NK-92 (cell line): Measurements from ENCODE around the gene PACSIN3.
"Not testable (repeated sequence)": the region's sequence is repeated elsewhere in the genome, so short reads cannot be mapped to it uniquely, and the experiment has no call there.

Experiments used
- DNase-seq: peaks from one replicate; lab custom pipeline; 2025; ENCODE audit not compliant: unreplicated experiment; lab: John Stamatoyannopoulos, UW

The PACSIN3 gene

DNA sequence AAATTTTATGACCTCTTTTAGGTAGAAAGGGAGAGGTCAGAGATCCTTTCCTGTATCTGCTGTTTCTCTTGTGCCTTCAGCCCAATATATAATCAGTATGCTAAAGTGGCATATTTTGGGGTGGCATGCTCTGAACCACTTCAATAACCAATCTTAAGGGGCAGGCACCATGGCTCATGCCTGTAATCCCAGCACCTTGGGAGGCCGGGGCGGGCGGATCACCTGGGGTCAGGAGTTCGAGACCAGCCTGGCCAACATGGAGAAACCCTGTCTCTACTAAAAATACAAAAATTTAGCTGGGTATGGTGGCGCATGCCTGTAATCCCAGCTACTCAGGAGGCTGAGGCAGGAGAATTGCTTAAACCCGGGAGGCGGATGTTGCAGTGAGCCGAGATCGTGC, 11.9 kb upstream of the PACSIN3 start:
- not testable (repeated sequence) for DNase-seq

DNA sequence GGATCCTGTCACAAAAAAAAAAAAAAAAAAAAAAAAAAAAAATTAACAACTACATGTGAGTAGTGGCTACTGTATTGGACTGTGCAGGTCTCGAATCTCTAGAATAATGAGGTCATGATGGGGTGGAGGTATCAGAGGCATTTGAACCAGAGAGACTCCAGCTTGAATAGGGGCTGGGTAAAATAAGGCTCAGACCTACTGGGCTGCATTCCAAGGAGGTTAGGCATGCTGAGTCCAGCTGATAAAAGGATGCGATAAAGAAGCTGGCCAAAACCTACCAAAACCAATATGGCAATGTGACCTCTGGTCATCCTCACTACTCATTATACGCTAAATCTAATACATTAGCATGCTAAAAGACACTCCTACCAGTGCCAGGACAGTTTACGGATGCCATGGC, 5.9 kb upstream of the PACSIN3 start:
- DNase-seq, result no peak

DNA sequence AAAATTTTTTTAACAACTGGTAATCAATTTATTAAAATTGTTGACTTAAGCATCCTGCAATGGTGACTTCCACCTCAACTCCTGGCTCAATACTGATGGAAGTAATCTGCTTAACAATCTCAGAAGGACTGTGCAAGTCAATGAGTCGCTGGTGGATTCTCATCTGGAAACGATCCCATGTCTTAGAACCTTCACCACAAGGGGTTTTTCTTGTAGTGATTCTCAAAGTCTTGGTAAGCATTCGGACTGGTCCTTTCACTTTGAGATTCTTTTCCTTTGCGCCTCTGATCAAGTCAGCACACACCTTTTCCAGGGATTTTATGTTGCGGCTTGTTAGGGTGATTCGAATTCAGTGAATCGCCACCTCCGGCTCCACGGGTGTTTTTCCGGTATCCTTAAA, 4.9 kb upstream of the PACSIN3 start:
- DNase-seq, result not testable (repeated sequence)

DNA sequence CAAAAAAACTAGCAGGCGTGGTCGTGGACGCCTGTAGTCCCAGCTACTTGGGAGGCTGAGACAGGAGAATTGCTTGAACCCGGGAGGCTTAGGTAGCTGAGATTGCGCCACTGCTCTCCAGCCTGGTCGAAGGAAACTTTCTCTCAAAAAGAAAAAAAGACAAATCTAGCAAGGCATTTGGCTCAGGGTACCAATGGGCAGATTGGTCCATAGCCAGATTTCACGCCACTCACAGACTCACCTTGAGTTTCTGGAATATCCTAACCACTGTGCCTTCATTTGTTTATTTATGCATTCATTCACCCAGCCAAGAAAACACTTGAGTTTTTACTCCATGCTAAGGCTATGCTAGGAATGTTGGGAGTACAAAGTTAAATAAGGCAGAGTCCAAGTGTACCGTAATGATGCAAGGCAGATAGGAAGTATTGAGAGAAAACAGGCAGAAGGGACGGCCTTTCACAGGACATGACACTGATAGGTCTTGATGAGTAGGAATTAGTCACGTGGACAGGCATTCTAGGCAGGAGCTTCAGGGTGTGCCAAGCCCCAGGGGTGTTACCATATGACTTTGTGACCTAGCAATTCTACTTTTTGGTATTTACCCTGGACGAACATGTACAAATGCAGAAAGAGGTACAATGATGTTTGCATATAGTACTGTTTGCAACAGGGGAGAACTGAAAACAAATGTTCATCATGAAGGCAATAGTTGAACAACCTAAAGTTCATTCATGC, 3.0 kb upstream of the PACSIN3 start:
- no peak for DNase-seq

DNA sequence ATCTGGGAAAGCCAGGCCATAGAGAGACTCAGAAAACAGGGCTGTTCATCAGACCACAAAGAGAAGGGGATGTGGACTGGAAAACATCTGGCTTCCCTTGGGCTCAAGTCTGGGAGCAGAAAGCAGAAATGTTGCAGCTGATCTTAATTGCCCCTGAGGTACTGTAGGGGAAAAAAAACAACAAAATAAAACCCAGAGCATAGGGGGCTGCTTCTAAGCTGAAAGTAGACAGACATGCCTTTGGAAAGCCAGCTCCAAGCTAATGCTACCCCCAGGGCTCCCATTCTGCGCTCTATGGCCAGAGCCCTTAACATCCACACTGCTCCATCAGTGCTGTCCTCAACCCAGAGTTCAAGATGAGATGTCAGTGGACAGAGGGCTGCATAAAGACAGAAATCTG, 2.0 kb upstream of the PACSIN3 start:
- no peak for DNase-seq

DNA sequence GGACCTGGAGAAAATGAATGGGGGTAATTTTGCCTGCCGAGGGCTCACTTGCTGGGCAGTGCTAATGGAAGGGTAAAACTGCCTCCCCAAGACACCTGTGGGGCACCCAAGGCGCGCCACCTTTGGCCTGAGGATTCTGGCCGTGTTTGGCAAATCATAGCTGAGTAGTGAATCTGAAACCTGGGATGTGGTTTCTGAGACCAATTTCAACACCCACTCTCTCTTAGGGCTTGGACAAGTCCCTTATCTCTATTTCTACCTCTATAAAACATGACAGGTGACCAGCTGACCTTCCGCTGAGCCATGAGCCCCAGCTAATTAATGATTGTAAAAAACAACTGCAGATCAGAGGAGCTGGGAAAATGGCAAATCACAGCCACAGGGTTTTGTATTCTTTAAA, 1.5 kb upstream of the PACSIN3 start:
- no peak for DNase-seq

DNA sequence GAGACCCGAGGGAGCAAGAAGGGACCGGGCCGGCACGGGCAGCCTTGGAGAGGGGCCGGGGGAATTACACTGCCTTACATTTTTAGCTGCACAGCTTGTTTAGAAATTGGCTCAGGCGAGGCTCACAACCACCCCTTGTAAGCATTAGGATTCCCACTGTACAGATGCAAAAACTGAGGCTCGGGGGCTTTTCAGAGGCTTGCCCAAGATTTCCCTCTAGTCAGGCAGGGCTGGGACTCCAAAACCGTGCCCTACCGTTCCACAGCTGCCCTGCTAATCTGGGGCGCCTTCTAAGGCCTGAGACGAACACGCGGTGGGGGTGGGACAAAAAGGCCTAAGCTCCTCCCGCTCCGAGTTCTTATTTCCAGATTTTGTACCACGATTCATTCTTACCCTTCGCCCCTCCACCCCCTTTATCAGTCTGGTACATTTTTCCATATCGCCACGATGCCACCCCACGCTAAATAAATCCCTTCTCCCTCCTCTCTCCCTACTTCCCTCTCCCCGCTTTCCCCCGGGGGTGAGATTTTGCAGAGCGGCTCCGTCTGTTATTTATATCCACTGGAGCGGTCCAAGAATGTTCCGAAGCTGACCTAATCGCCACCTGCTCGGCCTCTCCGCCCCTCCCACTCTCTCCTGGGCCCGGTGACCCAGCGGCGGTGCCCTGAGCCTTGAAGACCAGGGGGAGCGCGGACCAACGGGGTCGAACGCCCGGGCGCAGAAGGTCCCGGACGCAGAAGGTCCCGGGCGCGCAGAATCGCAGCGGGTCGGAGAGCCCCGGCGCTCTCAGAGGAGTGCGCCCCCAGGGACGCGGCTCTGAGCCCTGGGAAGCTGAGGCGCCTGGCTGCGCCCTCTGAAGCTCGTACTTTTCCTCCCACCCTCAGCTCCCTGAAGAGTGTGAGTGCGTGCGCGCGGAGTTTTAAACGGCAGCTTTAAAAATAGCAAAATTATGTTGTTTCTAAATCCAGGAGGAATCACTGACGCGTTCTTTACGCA, 764 bp upstream of the PACSIN3 start:
- DNase-seq, result no peak

DNA sequence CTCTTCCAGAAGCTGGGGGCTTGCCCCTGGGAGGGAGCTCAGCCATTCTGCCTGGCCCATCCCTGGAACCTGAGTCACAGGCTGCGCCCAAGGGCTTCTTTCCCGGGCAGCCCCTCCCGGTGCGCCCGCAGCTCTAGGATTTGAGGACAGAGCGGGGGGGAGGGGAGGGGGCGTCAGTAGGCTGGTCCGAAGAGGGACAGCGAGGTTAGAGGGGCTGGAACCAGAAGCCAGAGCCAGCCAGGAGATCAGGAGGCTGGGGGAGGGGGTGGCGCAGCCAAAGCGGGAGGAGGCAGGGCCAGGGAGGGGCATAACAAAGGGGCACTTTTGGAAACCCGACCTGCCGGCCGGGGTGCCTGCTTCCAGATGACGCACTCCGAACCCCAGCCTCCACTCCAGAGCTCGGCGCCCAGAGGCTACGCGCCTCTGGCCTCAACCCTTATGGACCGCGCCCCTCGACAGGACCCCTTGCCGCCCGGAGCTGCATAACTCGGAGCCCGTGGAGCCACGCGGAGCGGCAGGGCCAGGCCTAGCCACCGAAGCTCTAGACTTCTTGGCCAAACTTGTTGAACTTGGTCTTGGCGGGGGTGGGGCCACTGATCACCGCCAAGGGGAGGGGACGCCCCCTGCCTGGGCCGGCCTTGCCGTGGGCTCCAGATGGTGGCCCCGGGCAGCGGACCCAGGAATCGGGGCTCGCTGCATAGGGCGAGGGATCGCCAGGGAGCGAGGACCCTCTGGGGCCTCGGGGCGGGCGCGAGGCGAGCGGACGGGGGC, 744 bp downstream of the PACSIN3 start:
- DNase-seq, result no peak

DNA sequence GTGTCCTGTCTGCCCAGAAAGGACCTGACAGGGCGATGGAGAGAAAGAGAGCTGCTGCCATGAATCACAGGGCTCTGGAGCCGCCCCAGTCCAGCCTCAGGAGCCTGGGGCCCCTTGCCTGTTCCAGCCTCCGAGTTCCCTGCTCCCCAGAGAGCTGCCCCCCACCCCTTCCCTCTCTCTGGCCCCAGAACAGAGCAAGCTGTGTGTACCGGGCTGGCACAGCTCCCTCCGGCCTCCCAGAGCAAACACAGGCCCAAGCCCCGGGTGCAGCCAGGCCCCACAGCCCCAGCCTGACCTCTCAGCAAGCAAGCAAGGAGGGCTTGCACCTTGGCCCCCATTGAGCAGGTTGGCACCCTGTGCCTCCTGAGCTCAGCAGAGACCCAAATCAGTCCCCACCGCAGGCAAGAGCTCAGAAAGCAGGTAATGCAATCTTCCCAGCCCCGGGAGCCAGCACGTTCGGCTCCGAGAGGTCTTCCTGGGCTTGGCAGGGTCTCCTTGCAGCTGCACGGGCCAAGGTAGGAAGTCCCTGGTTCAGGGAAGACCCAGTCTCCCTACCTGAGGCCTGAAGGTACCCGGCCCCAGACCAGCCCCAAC, 1.4 kb downstream of the PACSIN3 start:
- DNase-seq, result no peak

DNA sequence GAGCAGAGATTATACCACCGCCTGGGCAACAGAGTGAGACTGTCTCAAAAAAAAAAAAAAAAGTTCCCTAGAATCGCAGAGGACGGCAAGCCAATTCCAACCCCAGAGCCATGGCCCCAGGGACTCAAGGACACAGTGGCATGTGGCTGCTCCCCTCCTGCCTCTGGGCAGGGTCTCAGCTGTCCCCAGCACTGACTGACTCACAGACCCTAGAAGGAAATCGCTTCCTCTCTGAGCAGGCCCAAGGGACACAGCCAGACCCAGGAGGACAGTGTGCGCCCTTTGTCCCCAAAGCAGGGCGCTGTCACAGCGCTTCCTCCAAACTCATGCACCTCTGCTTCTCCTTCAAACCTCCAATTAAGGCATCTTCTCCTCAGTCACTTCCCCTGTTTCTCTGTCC, 2.3 kb downstream of the PACSIN3 start:
- no peak for DNase-seq

DNA sequence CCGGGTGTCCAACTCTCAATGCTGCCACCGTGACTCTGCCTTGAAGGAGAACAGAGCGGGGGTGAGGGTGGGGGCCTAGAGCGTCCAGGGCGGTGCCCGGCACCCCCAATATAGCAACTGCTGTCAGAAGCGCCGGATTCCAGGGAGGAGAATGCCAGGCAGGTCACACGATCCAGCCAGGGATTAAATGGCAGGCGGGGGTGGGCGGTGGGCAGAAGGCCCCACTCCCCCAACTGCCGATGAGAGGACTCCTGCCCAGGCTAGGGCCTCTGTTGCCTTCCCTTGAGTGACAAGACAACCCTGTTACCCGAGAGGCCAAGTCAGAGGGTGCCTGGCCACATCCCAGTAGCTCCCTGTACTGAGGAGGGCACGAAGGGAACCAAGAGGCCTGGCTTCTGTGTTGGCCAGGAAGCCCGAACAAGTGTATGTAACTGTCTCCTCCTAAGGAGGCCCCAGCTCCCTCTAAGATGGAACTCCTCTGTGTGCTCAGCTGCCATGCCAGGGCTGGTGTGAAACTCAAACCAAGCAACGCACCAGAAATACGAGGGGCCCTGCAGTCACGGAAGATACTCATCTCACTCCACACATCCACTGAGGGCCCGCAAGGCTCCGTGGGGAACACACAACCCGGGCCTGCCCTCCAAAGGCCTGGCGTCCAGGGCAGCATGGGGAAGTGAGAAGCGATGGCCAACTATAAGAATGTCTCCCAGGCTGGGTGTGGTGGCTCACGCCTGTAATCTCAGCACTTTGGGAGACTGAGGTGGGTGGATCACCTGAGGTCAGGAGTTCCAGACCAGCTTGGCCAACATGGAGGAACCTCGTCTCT, 3.0 kb downstream of the PACSIN3 start:
- DNase-seq, result no peak

DNA sequence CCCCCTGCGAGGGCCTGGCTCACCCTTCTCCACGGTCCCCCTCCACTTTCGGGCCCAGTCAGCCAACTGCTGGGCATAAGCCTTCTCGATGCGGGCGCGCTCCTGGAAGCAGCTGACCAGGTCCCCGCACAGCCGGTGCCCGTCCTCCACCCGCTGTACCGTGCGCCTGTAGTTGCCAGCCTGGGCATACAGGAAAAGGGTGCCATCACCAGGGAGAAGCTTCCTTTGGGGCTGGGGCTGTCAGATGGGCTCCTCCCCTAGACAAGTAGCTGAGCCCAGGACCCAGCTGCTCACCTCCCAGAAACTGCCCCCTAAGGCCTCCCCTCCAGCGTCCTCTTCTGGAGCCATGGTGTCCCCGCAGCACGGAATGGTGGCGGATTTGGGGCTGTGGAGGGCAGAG, 3.9 kb downstream of the PACSIN3 start:
- no peak for DNase-seq

DNA sequence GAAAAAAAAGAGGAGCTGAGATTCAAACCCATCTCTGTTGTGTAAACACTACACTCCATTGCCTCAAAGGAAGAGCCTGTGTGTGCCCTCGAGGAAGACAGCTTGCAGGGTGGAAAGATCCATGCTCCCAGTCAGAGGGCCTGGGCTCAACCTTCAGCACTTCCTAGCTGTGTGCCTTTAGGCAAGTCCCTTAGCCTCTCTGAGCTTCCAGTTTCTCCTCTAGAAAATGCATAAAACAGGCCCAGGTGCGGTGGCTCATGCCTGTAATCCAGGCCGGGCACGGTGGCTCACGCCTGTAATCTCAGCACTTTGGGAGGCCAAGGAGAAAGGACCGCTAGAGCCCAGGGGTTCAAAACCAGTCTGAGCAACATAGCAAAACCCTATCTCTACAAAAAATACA, 5.0 kb downstream of the PACSIN3 start:
- no peak for DNase-seq

DNA sequence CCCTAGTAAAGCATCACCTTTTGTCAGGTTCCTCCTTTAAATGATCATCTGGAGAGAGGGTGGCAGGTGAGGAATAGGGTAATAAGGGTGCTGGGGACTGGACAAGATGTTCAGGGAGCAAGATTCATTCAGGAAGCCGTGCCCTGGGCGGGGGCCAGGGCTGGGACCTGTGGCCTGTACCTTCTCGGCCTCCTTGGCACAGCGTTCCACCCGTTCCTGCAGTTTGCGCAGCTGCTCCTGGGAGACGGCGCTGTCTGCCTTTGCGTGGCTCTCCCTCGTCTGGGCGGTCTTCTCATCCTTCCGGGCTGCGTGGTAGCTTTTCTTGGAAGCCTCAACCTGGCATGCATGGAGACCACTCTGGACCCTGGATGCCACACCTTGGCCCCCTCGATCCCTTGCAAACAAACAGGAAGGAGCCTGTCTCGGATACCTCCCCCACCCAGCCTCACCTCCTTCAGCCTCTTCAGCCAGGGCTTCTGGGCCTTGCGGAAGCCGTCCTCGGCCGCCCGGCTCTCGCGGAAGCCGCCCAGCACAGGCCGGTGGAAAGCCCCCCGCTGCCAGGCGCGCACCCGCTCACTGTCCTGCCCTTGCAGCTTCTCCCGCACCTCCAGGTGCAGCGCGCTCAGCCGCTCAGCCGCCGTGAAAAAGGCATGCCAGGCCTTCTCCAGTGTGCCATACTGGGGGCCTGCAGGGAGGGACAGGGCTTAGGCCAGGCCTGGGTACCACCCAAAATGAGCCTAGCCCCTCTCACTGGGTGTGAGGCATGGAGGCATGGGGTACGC, 6.0 kb downstream of the PACSIN3 start:
- DNase-seq, result no peak

DNA sequence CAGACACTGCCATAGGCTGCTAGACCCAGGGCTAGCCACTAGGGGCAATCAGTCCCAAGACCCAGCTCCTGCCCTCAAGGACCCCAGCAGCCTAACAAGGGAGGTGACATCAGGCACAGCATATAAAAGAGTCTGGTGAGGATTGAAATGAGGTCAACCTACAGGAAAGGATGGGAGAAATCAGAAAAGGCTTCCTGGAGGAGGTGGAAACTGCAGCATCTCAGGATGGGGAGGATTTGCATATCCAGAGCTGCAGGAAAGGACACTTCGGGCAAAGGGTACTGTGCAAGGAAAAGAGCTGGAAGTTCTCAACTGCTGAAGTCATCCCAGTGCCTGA, 6.6 kb downstream of the PACSIN3 start:
- DNase-seq, result no peak

DNA sequence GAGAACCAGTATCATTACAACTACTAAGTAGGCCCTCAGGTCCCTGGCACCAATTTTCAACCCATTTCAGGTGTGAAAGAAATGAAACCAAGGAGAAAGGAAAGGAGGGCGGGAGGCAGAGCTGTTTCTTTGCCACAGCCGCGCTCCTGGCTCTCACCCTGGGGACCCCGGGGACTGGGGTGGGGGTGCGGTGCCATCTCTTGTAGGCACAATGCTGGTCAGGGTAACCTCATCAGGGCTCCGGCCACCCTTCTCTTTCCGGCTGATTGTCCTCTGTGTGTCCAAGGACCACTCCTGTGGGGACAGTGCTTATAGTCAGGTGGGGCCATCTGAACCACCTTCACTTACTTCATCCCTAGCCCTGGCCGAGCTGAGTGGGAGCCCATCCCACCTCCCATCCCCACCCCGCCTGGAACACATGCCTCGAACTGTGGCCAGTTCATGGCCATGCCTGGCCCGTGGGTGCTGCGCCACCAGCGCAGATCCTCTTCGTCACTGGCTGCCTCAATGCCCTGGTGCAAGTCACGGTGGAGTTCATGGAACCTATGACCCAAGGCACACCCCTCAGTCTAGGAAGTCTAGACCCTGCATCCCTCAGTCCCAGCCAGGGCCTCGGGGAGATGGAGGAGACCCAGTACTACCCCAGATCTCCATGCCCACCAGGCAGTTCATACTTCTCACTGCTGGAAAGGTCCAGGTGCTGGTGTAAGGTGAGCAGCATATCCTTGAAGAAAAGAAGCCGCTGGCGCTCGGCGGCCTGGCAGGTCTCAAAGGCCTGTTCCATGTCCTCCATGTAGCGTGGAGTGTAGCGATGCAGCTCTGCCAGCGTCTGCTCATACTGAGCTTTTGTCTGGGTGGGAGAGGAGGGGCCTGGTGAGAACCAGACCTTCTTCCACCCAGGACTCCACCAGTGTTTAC, 7.2 kb downstream of the PACSIN3 start:
- no peak for DNase-seq

DNA sequence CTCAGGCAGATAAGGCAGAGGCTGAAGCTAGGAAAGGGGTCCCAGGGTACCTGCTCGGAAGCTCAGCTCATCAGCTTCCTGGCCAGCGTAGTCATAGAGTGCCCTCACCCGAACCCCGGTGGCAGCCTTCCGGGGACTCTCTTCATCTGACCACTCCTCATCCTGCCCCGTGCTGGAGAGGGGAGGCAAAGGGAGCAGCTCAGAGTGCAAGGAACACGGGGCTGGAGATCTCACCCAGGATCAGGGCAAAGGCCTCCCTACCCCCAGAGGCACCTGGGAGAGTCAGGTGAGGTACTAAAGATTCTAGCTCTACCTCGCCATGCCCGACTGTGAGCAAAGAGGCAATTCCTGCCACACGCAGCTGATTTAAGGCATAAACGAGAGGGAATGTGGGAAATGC, 7.9 kb downstream of the PACSIN3 start:
- DNase-seq, result no peak

DNA sequence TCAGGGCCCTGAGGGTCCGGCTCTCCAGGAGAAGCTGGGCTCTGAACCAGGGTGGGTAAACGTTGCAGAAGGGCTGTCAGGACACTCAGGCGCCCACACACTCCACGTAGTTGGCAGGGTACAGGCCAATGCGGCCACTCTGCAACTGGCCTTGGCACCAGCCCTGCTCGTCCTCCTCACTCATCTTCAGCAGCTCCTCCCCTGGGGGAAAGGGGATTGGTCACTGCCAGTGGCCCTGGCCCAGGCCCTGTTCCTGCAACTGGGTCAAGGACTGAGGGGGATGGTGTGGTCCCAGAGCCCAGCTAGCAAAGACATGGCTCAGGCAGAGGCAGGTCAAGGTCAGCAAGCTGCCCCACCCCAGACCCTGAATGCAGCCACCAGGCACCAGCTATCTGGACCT, 8.4 kb downstream of the PACSIN3 start:
- DNase-seq, result no peak
